H1 (cell line): ENCODE results near the gene MYD88. TPM values are rescaled to one million over a fixed set of nuclear protein-coding genes. Genes with fewer than 3 reads are reported as not detected.

Source experiments
- CTCF ChIA-PET: fragments of 300-600 bp; sonication (Branson Sonifier 250); formaldehyde crosslinking; loops from one replicate; lab custom pipeline; 2021; ENCODE audit not compliant: partially characterized antibody; lab: Charles Lee
- POLR2A ChIA-PET: fragments of 300-600 bp; sonication (Branson Sonifier 250); formaldehyde crosslinking; loops from one replicate; lab custom pipeline; 2021; ENCODE audit warnings: inconsistent platforms; ENCODE audit not compliant: partially characterized antibody; lab: Charles Lee
- DNase-seq, 2 experiments: peaks; one replicate each; pipeline versions ENCODE4 v3.0.0 to v3.0.0-alpha.2; 2010 to 2022; ENCODE audit warnings: low spot score in 2 of 2, low read depth in 1 of 2, mixed read lengths in 1 of 2
- FAIRE-seq: peaks from 2 replicates; lab custom pipeline; 2011; peaks lifted over from hg19 to GRCh38; lab: Jason Lieb, UNC
- H2AFZ ChIP-seq: 2 replicates; pipeline ENCODE4 v1.8.1; 2012; ENCODE audit warnings: low read length, inconsistent platforms
- H2AK5ac ChIP-seq: 2 replicates; pipeline ENCODE4 v1.6.1; 2013; ENCODE audit warnings: low read depth, low read length
- H2BK120ac ChIP-seq: replicated peaks from 2 replicates; pipeline ENCODE3; 2013; ENCODE audit warnings: low read depth, low read length, inconsistent platforms
- H2BK12ac ChIP-seq: 2 replicates; pipeline ENCODE4 v1.6.1; 2013; ENCODE audit warnings: low read depth, low read length
- H2BK15ac ChIP-seq: 2 replicates; pipeline ENCODE4 v1.6.1; 2013; ENCODE audit warnings: low read length
- H2BK20ac ChIP-seq: 2 replicates; pipeline ENCODE4 v1.6.1; 2013; ENCODE audit warnings: low read length
- H2BK5ac ChIP-seq: 2 replicates; pipeline ENCODE4 v1.6.1; 2013; ENCODE audit warnings: low read depth, low read length
- H3K14ac ChIP-seq: 2 replicates; pipeline ENCODE4 v1.6.1; 2013; ENCODE audit warnings: inconsistent platforms; ENCODE audit not compliant: insufficient read length
- H3K18ac ChIP-seq: 2 replicates; pipeline ENCODE4 v1.6.1; 2013; ENCODE audit warnings: low read length; ENCODE audit errors: extremely low read depth
- H3K23ac ChIP-seq: 2 replicates; pipeline ENCODE4 v1.6.1; 2013; ENCODE audit warnings: inconsistent platforms; ENCODE audit not compliant: insufficient read length
- H3K23me2 ChIP-seq: 2 replicates; pipeline ENCODE4 v1.6.1; 2013; ENCODE audit warnings: low read depth, low read length
- H3K27ac ChIP-seq: 2 replicates; pipeline ENCODE4 v1.6.1; 2011; ENCODE audit warnings: low read depth, low read length, inconsistent platforms
- H3K27me3 ChIP-seq, 4 experiments: replicated peaks in 1 of 4; 1 replicate in 1 of 4; 2 replicates in 3 of 4; pipeline versions ENCODE4 v1.6.1 to v1.8.1; 2011 to 2013; ENCODE audit warnings: low read length in 3 of 4, mild to moderate bottlenecking in 3 of 4, inconsistent platforms in 2 of 4, mixed read lengths in 2 of 4, moderate library complexity in 1 of 4; ENCODE audit not compliant: control insufficient read depth in 3 of 4, insufficient read depth in 3 of 4; ENCODE audit errors: extremely low read depth in 1 of 4
- H3K36me3 ChIP-seq, 4 experiments: 2 replicates each; pipeline versions ENCODE4 v1.6.1 to v1.8.1; 2011 to 2013; ENCODE audit warnings: mild to moderate bottlenecking in 4 of 4, low read length in 3 of 4, moderate library complexity in 2 of 4, control low read depth in 1 of 4, inconsistent platforms in 1 of 4; ENCODE audit not compliant: insufficient read depth in 4 of 4, control insufficient read depth in 2 of 4
- H3K4ac ChIP-seq: replicated peaks from 2 replicates; pipeline ENCODE3; 2013; ENCODE audit warnings: low read length, low read depth, mixed read lengths, inconsistent platforms; ENCODE audit not compliant: insufficient read length
- H3K4me1 ChIP-seq, 4 experiments: replicated peaks in 1 of 4; 1 replicate in 1 of 4; 2 replicates in 3 of 4; pipeline versions ENCODE4 v1.6.1 to v1.8.1; 2011 to 2013; ENCODE audit warnings: low read length in 3 of 4, inconsistent platforms in 2 of 4, mixed read lengths in 1 of 4; ENCODE audit not compliant: insufficient read depth in 4 of 4, control insufficient read depth in 3 of 4
- H3K4me2 ChIP-seq, 2 experiments: 2 replicates each; pipeline versions ENCODE4 v1.6.1 to v1.8.1; 2011 to 2013; ENCODE audit warnings: low read depth in 2 of 2, low read length in 2 of 2, control low read depth in 1 of 2, inconsistent platforms in 1 of 2, mild to moderate bottlenecking in 1 of 2; ENCODE audit not compliant: insufficient read depth in 1 of 2
- H3K4me3 ChIP-seq, 4 experiments: fragments of 200-600, 300-600 bp in 1 of 4; sonication (generic), shearing (Covaris generic), sonication (Bioruptor Twin) in 1 of 4; 2 replicates each; pipeline versions ENCODE4 v1.5.1 to v1.8.1; 2011 to 2016; ENCODE audit warnings: low read length in 4 of 4, low read depth in 3 of 4, control low read depth in 2 of 4, inconsistent platforms in 2 of 4, mild to moderate bottlenecking in 2 of 4, mixed read lengths in 1 of 4, moderate library complexity in 1 of 4; ENCODE audit not compliant: insufficient read depth in 2 of 4; ENCODE audit errors: extremely low read depth in 1 of 4
- H3K56ac ChIP-seq: replicated peaks from 2 replicates; pipeline ENCODE3; 2013; ENCODE audit warnings: low read depth, mild to moderate bottlenecking, mixed read lengths, low read length, inconsistent platforms; ENCODE audit not compliant: insufficient read length
- H3K79me1 ChIP-seq: 2 replicates; pipeline ENCODE4 v1.6.1; 2013; ENCODE audit warnings: low read depth, low read length, control low read depth
- H3K79me2 ChIP-seq, 2 experiments: 2 replicates each; pipeline versions ENCODE4 v1.6.1 to v1.8.1; 2012 to 2013; ENCODE audit warnings: low read length in 2 of 2, mild to moderate bottlenecking in 2 of 2, inconsistent platforms in 1 of 2; ENCODE audit not compliant: insufficient read depth in 2 of 2, control insufficient read depth in 1 of 2
- H3K9ac ChIP-seq, 4 experiments: replicated peaks in 1 of 4; 1 replicate in 1 of 4; 2 replicates in 3 of 4; pipeline versions ENCODE4 v1.6.1 to v1.8.1; 2011 to 2013; ENCODE audit warnings: low read depth in 3 of 4, low read length in 3 of 4, control low read depth in 2 of 4, mild to moderate bottlenecking in 2 of 4, moderate library complexity in 2 of 4, inconsistent platforms in 1 of 4; ENCODE audit errors: extremely low read depth in 1 of 4
- H3K9me3 ChIP-seq, 2 experiments: 2 replicates each; pipeline versions ENCODE4 v1.6.1 to v1.8.1; 2012 to 2013; ENCODE audit warnings: mild to moderate bottlenecking in 2 of 2, moderate library complexity in 2 of 2, control low read depth in 1 of 2, inconsistent platforms in 1 of 2, low read depth in 1 of 2, low read length in 1 of 2, mixed read lengths in 1 of 2; ENCODE audit not compliant: insufficient read depth in 2 of 2
- H4K20me1 ChIP-seq, 2 experiments: replicated peaks in 1 of 2; 2 replicates each; pipeline versions ENCODE3 to v1.8.1; 2011 to 2013; ENCODE audit warnings: inconsistent platforms in 2 of 2, low read length in 2 of 2, mild to moderate bottlenecking in 1 of 2; ENCODE audit not compliant: insufficient read depth in 2 of 2, control insufficient read depth in 1 of 2
- H4K5ac ChIP-seq: 2 replicates; pipeline ENCODE4 v1.6.1; 2013; ENCODE audit warnings: low read length, low read depth, mixed read lengths, inconsistent platforms; ENCODE audit not compliant: insufficient read length
- H4K8ac ChIP-seq: 2 replicates; pipeline ENCODE4 v1.8.0; 2013; ENCODE audit warnings: mild to moderate bottlenecking, moderate library complexity, low read length, inconsistent platforms; ENCODE audit not compliant: insufficient read depth; ENCODE audit errors: extremely low read depth
- H4K91ac ChIP-seq: replicated peaks from 2 replicates; pipeline ENCODE3; 2013; ENCODE audit warnings: low read length, mixed read lengths, inconsistent platforms; ENCODE audit not compliant: insufficient read length
- ASH2L ChIP-seq: fragments of 200-600, 300-600 bp; sonication (generic); IDR thresholded peaks from one replicate; pipeline ENCODE4 v1.7.1; 2017; ENCODE audit warnings: low read length
- BACH1 ChIP-seq: IDR thresholded peaks from 2 replicates; pipeline ENCODE4 v1.6.1; 2012; ENCODE audit warnings: low read length, improper control_type of control experiment
- JUN ChIP-seq: IDR thresholded peaks from 2 replicates; pipeline ENCODE4 v1.6.1; 2011; ENCODE audit warnings: low read depth, mild to moderate bottlenecking, improper control_type of control experiment, low read length
- PHF8 ChIP-seq: fragments of 200-600 bp; sonication (generic); conservative IDR thresholded peaks from 2 replicates; pipeline ENCODE4 v1.7.1; 2012; ENCODE audit warnings: low read depth, mild to moderate bottlenecking, inconsistent platforms, low read length, moderate library complexity
- SIN3A ChIP-seq, 2 experiments: IDR thresholded peaks in 1 of 2; conservative IDR thresholded peaks in 1 of 2; 2 replicates each; pipeline ENCODE4 v1.6.1; 2011 to 2012; ENCODE audit warnings: low read length in 2 of 2, improper control_type of control experiment in 1 of 2, low read depth in 1 of 2, mild to moderate bottlenecking in 1 of 2
- SUZ12 ChIP-seq: fragments of 200-600 bp; sonication (generic); IDR thresholded peaks from 2 replicates; pipeline ENCODE4 v1.6.1; 2012; ENCODE audit warnings: mild to moderate bottlenecking, inconsistent platforms, low read length, moderate library complexity, mixed read lengths
- TAF7 ChIP-seq: optimal IDR thresholded peaks from 2 replicates; pipeline ENCODE3; 2011; ENCODE audit warnings: low read depth, mild to moderate bottlenecking, inconsistent platforms, low read length, moderate library complexity, borderline replicate concordance
- WGBS, 2 experiments: shearing (Covaris generic) in 1 of 2; methylation state at CpG; one replicate each; pipeline versions ENCODE4 v1.1.6 to v1.1.7; 2013 to 2015; ENCODE audit warnings: low lambda C conversion rate in 2 of 2, mixed read lengths in 2 of 2, inconsistent platforms in 1 of 2, low coverage in 1 of 2, missing lambda C conversion rate in 1 of 2; ENCODE audit not compliant: insufficient replicate concordance in 2 of 2, insufficient coverage in 1 of 2, insufficient read length in 1 of 2; ENCODE audit errors: extremely low coverage in 1 of 2, missing lambda C conversion rate in 1 of 2; 5-methylcytosine and 5-hydroxymethylcytosine counted together
- polyA plus RNA-seq, 7 experiments: library from polyadenylated mRNA; depleted of rRNA in 3 of 7; stranded (reverse) in 5 of 7; unstranded in 2 of 7; fragments of >200 nt in 5 of 7; fragments of 200-250 nt in 2 of 7; gene quantifications; 1 replicate in 5 of 7; 2 replicates in 1 of 7; 4 replicates in 1 of 7; pipeline versions ENCODE4 v1.2.1 to v1.2.3, GENCODE V29; 2011 to 2013; ENCODE audit warnings: missing spikeins in 2 of 7, mixed read lengths in 2 of 7
- total RNA-seq: library from RNA; stranded (reverse); fragmentation: NEBNext Ultra II Directional; extraction: Animal tissue kit (Norgen Biotek cat#: 25700); gene quantifications from 2 replicates; pipeline ENCODE4 v1.2.1, GENCODE V29; 2021
- TF ChIP-seq, protein P1 (sequence below): IDR thresholded peaks from 2 replicates; pipeline ENCODE4 v1.6.1; 2011; ENCODE audit warnings: low read length, improper control_type of control experiment
- TF ChIP-seq, protein P2 (sequence below): IDR thresholded peaks from 2 replicates; pipeline ENCODE4 v1.6.1; 2011; ENCODE audit warnings: low read depth, mild to moderate bottlenecking, low read length; ENCODE audit not compliant: insufficient read depth

The MYD88 gene
- total and polyA plus RNA-seq, 2 of the 8 experiments (the other 6 are each of a cell fraction or from before 2014, with no cell fraction given), result 22.1 to 22.5 TPM

- peaks cover 0 to 2% (median 0%) of the 10 kb centered on the region in 4 experiments; a peak in 1 of 7 replicates for H3K27me3 ChIP-seq
- H2BK12ac ChIP-seq, result no peak overlapping the region
- H3K4ac ChIP-seq, result no peak overlapping the region
- TF ChIP-seq SUZ12, result no peak
- TF ChIP-seq BACH1, result no peak
- no peak for TF ChIP-seq ASH2L
- TF ChIP-seq SIN3A (conservative IDR thresholded peaks at IDR 0.05 in 1 of 2, IDR thresholded peaks at IDR 0.05 in 1 of 2; ENCODE audit: low read depth in 1 of 2, low read length in 2 of 2), result no peak
- no peak for TF ChIP-seq PHF8
- TF ChIP-seq, protein P1, sequence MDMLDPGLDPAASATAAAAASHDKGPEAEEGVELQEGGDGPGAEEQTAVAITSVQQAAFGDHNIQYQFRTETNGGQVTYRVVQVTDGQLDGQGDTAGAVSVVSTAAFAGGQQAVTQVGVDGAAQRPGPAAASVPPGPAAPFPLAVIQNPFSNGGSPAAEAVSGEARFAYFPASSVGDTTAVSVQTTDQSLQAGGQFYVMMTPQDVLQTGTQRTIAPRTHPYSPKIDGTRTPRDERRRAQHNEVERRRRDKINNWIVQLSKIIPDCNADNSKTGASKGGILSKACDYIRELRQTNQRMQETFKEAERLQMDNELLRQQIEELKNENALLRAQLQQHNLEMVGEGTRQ, result no peak
- no peak for TF ChIP-seq TAF7
- no peak for TF ChIP-seq JUN
- TF ChIP-seq, protein P2, sequence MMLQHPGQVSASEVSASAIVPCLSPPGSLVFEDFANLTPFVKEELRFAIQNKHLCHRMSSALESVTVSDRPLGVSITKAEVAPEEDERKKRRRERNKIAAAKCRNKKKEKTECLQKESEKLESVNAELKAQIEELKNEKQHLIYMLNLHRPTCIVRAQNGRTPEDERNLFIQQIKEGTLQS, result no peak
- no peak overlapping the region for H3K4me2 ChIP-seq
- no peak overlapping the region for H3K4me3 ChIP-seq
- WGBS, 2 experiments, result 91% methylated on average over 1 of the region's 1 CpG; no CpG with 5 or more reads in 1 of the 2 experiments
- DNase-seq, result no peak
- H4K8ac ChIP-seq, result no peak overlapping the region
- no peaks in the 10 kb centered on the region for H3K79me2 ChIP-seq
- no peaks in the 10 kb centered on the region; the same call in 1 of the 2 replicates for H3K23me2 ChIP-seq
- H3K79me1 ChIP-seq, result no peaks in the 10 kb centered on the region
- no peak overlapping the region for H2AFZ ChIP-seq
- peaks cover 3 to 13% (median 5%) of the 10 kb centered on the region in 4 experiments; a peak in 6 of 7 replicates for H3K4me1 ChIP-seq
- H3K18ac ChIP-seq, result no peak overlapping the region
- H3K36me3 ChIP-seq, result no peaks in the 10 kb centered on the region
- no peak overlapping the region for H3K23ac ChIP-seq
- H4K91ac ChIP-seq, result no peak overlapping the region
- no peak overlapping the region for H2BK20ac ChIP-seq
- no peak overlapping the region for H3K27ac ChIP-seq
- POLR2A ChIA-PET, result interaction anchor here (1.2 kb wide), 1 partner anchor 64 kb away, joined by 5 read pairs; the partner anchor contains the start of gene OXSR1
- no peak overlapping the region for H4K5ac ChIP-seq
- no peaks in the 10 kb centered on the region for H4K20me1 ChIP-seq
- H3K9me3 ChIP-seq, result 0 out of 4 replicates have a peak, but pooled peaks cover 0 to 5% of the 10 kb centered on the region in 2 experiments
- H2AK5ac ChIP-seq, result no peak overlapping the region
- no peak overlapping the region for H3K9ac ChIP-seq
- no peak overlapping the region for H2BK5ac ChIP-seq
- no peak overlapping the region for H3K14ac ChIP-seq
- FAIRE-seq, result no peak
- H2BK15ac ChIP-seq, result no peak overlapping the region
- CTCF ChIA-PET, result interaction anchor here (0.6 to 7.9 kb wide), 6 partner anchors 9 to 116 kb away, joined by 3 to 54 read pairs (median 4); no protein-coding TSS in a partner anchor
- no peak overlapping the region for H2BK120ac ChIP-seq
- no peak overlapping the region for H3K56ac ChIP-seq
Observed at GRCh38 chr3:38102444-38102814, 36.0 kb upstream of the MYD88 start.
